Islet of Langerhans (tissue), 1 donor: ENCODE data around the gene CEMIP.

ENCODE experiments used
- FAIRE-seq: peaks from one replicate; lab custom pipeline; 2011; peaks lifted over from hg19 to GRCh38; lab: Jason Lieb, UNC

CEMIP gene

DNA sequence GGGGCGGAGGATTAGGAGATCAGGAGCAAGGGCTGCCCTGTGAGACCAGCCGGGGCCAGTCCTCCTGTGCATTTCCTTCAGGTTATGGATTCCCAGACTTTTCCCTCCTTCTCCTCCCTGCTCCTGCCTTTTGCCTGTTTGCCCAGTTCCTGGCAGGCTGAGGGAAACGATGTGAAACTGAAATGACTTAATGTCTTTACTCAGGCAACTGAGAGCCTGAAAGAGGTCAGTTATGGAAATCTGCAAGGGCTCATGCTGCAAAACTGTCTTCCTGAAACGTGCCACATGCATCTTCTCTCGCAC, 153.3 kb downstream of the CEMIP start:
- no peak for FAIRE-seq

DNA sequence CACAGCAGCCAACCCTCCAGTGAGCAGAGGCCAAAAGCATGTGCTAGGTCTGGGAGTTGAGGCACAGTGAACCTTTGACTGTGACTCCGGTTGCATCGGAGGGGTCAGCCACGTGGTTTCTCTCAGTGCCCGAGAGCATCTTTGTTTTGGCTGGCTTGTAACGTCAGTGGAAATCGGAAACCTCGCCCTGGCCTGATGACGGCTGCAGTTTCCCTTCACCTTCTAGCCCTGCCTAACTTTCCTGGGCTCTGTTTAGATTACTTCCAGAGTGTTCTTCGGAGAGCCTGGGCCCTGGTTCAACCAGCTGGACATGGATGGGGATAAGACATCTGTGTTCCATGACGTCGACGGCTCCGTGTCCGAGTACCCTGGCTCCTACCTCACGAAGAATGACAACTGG, 153.8 kb downstream of the CEMIP start:
- no peak for FAIRE-seq

DNA sequence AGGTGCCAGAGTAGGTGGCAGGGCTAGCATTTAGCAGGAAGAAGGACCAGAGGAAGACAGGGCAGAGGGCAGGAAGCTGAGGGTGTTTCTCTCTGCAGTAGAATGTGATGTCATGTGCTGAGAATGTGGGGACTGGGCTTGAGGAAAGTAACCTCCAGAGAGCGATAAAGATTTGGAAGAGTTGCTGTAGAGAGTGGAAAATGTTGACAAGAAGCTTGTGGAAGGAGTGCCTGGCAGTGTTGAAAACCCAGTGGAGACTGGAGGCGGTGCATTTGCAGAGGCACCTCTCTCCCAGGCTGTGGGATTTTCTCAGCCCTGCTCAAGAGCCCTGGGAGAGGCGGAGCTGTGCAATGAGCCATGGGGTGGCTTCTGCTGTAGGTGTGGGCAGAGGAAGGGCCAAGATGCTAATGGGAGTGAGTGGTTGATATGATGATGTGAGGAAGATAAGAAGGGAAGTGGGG, 155.6 kb downstream of the CEMIP start:
- FAIRE-seq: no peak

DNA sequence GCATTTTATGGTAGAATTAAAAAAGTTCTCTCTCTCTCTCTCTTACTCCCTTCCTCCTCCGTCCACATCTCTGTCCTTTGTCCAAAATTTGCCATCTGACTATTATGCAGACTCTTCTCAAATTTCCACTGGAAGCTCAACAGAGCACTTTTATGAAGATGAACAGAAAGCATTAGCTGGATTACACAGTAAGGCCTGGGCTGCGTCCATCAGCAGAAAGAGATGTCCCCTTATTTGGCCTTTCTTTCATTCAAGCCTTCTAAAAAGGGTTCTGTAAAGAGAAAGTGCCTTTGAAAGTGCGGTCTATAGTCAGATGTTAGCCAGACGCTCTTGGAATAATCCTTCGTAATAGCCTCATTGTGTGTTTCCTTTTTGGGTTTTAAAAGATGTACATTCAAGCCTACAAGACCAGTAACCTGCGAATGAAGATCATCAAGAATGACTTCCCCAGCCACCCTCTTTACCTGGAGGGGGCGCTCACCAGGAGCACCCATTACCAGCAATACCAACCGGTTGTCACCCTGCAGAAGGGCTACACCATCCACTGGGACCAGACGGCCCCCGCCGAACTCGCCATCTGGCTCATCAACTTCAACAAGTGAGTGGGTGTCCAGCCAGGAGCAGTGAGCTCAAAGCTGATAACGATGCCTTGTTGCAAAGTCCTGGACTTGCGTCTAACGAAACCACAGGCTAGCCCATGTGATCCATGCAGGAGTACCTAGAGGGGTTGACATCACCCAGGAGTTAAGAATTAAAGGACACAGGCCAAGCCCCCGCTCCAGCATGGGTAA, 157.3 kb downstream of the CEMIP start:
- FAIRE-seq: no peak

DNA sequence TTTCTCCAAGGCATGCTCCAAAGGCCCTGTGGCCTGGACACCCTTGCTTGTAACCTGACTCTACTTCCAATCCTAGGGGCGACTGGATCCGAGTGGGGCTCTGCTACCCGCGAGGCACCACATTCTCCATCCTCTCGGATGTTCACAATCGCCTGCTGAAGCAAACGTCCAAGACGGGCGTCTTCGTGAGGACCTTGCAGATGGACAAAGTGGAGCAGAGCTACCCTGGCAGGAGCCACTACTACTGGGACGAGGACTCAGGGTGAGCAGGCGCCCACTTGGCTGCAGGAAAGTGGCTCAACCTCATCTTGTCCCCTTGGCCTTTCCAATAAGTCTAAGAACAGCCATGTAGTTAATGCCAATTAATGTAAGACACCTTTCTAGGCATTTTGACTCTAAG, 158.5 kb downstream of the CEMIP start:
- FAIRE-seq: no peak

DNA sequence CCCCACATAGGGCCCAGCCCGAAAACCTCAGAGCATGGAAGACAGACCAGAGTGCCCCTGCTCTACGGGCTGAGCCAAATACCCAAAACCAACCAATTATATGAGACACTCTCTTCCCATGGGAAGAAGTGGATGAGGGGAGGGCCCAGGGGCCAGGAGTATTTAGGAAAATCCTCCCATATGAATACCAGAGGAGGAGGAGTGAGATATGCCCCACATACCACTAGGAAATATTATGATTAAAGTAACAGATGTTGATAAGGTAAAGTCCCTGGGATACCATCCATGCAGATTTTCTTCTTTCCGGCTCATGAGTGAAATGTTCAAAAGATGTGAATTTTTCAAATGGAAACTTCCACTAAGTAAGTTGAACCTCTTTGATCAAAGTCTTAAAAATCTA, 160.0 kb downstream of the CEMIP start:
- no peak for FAIRE-seq

DNA sequence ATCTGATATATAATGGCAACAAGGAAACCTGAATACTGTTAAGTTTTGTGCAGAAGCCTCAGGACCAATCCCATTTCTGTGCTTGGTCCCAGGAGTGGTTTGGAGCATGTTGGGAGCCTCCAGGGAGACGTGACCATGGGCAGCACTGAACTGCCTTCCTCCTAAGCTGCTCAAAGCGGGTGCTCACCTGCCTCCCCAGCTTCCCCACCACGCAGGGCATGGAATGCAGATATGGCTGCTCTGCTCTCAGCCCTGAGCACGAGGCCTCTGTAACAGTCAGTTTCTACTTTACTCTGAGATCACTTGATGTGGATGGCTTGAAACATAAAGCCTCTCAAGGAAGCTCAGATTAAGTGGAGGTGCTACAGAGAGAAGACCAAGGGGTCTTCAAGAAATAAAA, 161.2 kb downstream of the CEMIP start:
- no peak for FAIRE-seq

DNA sequence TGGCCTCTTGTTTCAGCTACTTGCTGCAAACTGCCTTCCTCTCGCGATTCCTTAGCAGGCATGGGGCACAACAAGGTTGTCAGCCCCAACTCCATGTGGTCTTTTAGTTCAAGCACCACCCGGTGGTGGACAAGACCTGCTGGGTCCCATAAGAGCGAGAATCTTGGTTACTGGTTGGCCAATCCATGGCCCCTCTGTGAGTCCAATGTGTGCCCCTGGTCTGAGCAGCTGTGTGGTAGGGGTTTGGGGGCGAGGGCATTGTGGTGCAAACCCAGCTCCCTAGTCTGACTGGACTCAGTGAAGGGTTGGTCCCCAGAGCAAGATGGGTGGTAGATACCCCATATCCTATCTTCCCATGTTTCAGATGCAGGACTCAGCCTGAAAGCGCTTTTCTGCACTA, 161.7 kb downstream of the CEMIP start:
- no peak for FAIRE-seq

DNA sequence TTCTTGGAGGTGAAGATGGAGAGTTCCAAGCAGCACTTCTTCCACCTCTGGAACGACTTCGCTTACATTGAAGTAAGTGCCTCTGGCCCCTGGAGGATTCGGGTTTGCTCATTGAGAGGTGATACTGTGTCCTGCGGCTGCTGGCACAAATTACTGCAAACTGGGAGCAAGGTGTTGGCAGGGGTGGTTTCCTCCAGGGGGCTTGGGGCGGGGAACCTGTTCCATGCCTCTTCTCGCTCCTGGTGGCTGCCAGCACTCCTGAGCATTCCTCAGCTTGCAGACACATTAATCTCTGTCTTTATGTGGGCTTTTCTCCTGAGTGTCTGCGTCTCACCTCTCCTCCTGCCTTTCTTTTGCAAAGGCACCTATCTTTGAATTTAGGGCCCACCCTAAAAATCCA, 163.1 kb downstream of the CEMIP start:
- FAIRE-seq: no peak

DNA sequence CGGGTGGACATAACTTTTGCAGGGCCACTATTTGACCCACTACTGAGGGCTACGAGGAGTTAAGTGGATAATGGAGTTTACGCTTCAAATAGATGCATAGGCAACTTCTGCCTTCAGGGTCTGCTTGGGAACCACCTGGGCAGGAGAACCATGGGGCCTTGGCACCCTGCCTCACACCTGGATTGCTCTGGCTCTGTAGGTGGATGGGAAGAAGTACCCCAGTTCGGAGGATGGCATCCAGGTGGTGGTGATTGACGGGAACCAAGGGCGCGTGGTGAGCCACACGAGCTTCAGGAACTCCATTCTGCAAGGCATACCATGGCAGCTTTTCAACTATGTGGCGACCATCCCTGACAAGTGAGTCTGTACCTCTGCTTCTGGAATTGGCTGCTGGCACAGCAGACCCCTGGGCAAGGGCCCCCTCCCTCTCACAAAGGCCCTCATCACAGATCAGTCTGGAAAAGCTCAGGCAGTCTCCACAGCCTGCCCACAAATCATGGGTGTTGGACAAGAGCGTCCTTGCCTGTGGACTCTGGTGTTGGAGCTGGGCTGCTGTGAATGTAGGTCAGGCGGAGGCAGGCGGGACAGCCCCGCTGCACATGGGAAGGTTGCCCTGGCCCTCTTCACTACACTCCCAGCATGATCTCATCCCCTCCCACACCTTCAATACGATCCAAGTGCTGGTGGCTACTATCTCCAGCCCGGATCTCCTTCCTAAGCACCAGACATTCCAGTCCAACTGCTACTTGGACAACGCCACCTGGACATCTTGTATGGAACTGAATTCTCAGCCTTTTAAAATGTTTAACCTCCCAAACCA, 163.8 kb downstream of the CEMIP start:
- FAIRE-seq: no peak

DNA sequence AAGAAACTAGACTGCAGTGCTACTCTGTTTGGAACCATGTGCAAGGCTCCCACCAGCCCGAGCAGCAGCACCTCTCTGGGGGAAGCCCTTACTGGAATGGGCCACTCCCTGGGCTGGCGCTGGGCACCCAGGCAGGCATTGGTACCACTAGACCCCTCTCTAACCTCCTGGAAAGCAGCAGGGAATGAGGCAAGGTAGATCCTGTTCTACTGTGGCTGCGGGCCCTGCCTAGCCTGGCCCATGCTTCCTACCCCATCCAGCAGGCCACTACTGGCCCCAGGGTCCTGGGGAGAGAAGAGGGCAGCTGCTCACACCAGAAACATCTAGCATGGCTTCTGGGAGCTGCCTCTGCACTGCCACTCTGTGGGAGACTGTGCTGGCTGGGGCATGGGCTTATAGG, 165.6 kb downstream of the CEMIP start:
- no peak for FAIRE-seq

DNA sequence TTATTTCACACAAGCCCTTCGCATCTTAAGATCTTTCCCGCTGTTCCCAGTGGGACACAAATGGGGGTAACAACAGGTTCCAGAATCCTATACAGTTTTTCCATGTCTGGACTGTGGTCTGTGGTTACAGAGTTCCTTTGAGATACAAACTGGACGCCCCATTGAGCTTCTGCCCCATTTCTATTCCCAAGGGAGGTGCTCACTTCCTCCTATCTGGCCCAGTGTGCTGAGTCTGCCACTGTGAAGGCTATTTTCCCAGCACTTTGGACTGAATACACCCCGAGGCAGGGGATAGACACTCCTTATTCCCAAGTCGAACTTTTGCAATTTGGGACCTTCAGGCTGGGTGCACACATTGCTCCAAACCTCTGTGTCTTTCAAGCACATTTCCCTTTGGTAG, 166.4 kb downstream of the CEMIP start:
- no peak for FAIRE-seq

DNA sequence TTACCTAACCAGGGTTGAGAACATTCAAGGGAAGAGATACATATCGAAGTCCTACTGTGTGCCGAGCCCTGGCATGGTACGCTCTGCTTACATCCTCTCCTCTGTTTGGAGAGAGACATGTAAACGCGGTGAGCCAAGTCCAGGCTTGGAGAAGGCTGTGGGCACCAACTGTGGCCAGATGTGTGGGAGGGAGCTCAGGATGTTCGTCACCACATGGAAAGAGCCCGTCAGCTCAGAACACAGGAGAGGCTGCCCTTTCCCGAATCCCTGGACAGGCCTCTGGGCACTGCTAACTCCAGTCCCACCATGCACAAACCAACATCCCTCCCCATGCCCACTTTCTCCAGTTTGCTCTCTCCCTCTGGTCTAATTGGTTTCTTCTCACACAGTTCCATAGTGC, 167.4 kb downstream of the CEMIP start:
- FAIRE-seq: no peak

DNA sequence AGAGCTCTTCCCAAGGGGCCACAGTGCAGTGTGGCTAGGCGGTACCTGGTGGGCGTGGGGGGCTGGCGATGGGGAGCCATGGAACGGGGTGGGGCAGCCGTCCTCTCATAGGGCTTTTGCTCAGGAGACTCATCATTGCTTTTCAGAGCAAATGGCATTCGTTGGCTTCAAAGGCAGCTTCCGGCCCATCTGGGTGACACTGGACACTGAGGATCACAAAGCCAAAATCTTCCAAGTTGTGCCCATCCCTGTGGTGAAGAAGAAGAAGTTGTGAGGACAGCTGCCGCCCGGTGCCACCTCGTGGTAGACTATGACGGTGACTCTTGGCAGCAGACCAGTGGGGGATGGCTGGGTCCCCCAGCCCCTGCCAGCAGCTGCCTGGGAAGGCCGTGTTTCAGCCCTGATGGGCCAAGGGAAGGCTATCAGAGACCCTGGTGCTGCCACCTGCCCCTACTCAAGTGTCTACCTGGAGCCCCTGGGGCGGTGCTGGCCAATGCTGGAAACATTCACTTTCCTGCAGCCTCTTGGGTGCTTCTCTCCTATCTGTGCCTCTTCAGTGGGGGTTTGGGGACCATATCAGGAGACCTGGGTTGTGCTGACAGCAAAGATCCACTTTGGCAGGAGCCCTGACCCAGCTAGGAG, 169.6 kb downstream of the CEMIP start:
- no peak for FAIRE-seq

DNA sequence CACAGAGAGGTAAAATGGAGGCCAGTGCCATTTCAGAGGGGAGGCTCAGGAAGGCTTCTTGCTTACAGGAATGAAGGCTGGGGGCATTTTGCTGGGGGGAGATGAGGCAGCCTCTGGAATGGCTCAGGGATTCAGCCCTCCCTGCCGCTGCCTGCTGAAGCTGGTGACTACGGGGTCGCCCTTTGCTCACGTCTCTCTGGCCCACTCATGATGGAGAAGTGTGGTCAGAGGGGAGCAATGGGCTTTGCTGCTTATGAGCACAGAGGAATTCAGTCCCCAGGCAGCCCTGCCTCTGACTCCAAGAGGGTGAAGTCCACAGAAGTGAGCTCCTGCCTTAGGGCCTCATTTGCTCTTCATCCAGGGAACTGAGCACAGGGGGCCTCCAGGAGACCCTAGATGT, 170.6 kb downstream of the CEMIP start:
- FAIRE-seq: no peak

DNA sequence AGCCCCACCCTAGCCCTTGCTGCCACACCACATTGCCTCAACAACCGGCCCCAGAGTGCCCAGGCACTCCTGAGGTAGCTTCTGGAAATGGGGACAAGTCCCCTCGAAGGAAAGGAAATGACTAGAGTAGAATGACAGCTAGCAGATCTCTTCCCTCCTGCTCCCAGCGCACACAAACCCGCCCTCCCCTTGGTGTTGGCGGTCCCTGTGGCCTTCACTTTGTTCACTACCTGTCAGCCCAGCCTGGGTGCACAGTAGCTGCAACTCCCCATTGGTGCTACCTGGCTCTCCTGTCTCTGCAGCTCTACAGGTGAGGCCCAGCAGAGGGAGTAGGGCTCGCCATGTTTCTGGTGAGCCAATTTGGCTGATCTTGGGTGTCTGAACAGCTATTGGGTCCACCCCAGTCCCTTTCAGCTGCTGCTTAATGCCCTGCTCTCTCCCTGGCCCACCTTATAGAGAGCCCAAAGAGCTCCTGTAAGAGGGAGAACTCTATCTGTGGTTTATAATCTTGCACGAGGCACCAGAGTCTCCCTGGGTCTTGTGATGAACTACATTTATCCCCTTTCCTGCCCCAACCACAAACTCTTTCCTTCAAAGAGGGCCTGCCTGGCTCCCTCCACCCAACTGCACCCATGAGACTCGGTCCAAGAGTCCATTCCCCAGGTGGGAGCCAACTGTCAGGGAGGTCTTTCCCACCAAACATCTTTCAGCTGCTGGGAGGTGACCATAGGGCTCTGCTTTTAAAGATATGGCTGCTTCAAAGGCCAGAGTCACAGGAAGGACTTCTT, 171.3 kb downstream of the CEMIP start:
- no peak for FAIRE-seq

DNA sequence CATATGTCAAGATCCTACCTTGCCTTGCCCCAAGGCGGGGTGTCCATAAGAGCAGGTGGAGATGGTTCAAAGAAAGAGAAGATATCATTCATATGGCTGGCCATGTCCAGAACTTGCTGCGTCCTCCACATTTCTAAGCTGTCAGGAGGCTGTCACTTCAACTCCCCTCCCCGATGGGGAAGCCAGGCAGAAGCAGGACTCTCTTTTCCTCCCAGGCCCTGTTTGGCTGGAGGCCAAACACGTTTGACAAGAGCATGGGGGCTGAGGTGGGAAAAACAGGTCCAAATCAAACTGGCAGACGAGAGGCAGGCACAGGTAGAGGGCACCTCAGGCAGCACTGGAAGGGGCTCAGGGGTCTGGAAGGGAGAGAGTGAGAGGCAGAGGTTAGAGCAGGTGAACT, 172.8 kb downstream of the CEMIP start:
- FAIRE-seq: no peak

DNA sequence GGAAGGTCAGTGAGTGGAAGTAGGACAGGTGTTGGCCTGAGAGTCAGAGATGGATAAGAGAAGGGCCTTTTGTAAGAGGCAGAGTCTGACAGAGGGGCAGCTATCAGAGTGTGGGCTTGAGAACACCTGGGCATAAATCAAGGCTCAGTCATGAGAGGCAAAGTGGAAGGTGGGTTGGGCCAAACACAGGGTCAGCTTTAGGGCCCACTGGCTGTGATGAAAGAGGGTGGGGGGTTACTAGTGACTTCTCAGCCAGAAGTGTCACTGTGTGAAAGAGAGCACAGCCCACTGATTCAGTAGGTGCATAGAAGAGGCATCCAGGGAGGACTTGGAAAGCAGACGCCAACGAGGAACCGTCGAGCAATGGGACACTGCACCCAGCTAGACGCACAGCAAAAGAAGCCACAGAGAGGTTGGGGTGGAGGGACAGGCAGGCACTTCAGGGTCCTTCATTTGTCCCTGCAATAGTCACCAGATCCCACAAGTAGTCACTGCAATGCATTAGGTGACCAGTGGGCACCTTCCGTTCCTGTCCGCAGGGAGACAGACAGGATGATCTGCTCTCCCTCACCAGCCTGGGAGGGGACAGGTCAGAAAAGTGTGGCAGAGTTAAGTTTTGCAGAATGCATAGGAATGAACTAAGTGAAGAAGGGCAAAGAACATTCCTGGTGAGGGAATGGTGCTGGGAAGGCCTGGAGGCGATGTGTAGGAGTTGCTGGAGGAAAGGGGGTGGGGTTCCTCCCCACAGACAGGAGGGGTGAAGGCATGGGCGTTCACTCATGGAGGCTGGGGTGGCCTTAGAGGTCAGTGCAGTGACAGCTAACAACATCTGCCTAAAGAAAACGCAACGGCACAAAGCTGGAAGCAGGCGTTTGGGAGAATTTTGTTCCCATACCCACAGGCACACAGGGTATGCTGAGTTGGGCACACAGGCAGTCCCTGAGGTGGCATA, 174.1 kb downstream of the CEMIP start:
- FAIRE-seq: no peak

DNA sequence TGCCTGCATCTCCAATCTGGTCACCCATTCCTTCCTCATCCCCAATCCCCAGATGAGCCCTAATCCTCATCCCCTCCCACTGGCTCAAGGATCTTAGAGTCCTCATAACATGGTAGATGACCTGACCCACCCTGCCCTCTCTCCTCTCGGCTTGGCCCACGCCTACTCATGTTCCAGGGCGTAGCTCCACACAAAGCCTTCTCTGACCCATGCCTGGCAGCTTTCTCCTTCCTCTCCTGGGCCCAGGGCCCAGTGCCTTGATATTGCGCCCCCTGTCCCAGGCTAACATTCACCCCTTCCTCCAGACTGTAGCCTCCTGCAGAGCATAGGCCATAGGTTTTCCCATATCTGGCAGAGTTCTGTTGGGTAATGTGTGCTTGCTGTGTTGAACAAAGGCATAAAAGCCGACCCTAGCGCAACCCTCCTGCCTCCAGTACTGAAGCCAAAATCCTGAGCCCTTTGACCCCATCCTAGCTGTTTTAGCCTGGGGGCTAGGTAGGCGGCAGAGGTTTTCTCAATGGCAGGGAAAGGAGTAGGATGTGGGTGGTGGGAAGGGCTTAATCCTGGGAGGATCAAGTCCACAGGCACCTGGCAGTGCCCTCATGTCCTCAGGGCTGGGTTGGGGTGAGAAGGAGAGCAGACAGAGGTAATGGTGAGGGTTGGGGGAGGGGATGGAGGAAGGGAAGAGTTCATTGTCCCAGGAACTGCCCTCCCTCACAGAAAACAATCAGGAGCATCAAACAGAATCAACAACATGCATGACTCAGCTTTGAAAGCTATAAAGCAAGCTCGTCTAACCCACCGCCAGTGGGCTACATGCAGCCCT, 175.0 kb downstream of the CEMIP start:
- no peak for FAIRE-seq
